Stimulated activated CD4-positive, alpha-beta T cell treated with anti-CD3 and anti-CD28 coated beads, Interleukin-15, amount 100 ng/mL, for 24 hours (primary cell): ENCODE results near the gene CFAP70.

Experiments
- DNase-seq: peaks from one replicate; pipeline ENCODE4 v3.0.0-alpha.2; 2020

Gene CFAP70

DNA sequence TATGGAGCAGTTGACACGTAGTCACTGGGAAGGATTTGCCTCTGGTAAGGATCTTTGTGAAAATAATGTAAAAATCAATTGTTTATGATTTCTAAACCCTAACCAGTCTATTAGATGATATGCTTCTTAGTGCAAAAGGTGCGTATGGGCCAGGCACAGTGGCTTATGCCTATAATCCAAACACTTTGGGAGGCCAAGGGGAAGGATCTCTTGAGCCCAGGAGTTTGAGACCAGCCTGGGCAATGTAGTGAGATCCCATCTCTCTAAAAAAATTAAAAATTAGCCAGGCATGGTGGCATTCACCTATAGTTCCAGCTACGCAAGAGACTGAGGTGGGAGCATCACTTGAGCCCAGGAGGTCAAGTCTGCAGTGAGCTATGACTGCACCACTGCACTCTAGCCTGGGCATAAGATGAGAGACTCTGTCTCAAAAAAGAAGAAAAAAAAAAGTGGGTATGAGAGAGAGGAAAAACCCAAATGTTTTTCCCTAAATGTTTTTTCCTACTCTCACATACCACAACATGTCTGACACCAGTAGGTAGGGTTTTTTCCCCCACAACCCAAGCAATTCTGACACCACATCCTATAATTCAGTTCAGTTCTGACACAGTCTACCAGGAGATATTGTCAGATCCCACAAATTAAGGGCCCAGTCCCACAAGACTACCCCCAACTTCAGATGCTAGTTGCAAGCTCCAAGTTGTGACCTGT is 148.1 kb downstream of the CFAP70 start:
- DNase-seq = no peak

DNA sequence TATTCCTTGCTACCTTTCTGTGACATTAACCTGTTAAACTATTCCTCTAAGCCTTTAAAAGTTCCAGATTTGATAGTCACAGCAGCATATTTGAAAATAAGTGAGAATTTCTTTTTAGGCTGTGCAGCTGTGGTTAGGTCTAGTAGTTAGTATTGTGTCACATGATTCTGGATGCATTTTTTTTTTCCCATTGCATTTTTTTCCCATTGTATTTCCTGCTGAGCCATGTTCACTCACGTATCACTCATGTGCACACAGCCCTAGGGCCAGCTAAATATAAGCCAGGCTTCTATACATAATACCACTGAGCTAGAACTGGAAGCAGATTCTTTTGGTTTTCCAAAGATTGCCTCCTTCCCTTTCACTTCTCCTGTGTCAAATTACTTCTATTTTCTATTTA is 149.0 kb downstream of the CFAP70 start:
- no peak for DNase-seq

DNA sequence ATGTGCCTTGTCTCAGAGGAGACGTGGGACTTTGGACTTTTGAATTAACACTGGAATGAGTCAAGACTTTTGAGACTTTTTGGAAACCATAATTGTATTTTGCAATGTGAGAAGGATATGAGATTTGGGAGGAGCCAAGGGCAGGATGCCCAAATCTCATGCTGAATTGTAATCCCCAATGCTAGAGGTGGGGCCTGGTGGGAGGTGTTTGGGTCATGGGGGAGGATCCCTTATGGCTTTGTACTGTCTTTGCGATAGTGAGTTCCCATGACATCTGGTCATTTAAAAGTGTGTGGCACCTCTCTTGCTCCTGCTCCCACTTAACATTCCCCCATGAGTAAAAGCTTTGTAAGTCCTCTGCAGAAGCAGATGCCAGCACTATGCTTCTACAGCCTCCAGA is 150.8 kb downstream of the CFAP70 start:
- no peak for DNase-seq

DNA sequence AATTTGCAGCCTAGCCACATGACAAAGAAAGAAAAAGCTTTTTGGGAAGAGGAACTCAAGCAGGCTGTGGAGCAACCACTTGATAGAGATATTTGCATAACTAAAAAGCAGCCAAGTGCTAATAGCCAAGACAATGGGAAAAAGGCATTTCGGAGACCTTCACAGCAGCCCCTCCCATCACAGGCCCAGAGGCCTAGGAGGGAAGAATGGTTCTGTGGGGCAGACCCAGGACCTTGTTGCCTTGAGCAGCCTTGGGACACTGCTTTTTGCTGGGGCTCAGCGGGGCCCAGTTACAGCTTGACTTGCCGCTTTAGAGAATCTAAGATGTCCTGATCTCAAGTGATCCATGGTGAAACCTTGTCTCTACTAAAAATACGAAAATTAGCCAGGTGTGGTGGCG is 152.3 kb downstream of the CFAP70 start:
- no peak for DNase-seq

DNA sequence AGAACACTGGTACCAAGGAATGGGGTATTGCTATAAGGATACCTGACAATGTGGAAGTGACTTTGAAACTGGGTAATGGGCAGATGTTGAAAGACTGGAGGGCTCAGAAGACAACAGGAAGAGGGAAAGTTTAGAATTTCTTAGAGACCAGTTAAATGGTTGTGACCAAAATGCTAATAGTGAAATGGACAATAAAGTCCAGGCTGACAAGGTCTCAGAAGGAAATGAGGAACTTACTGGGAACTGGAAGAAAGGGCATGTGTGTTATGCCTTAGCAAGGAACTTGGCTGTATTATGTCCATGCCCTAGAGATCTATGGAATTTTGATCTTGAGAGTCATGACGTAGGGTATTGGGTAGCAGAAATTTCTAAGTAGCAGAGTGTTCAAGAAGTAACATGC is 152.8 kb downstream of the CFAP70 start:
- no peak for DNase-seq

DNA sequence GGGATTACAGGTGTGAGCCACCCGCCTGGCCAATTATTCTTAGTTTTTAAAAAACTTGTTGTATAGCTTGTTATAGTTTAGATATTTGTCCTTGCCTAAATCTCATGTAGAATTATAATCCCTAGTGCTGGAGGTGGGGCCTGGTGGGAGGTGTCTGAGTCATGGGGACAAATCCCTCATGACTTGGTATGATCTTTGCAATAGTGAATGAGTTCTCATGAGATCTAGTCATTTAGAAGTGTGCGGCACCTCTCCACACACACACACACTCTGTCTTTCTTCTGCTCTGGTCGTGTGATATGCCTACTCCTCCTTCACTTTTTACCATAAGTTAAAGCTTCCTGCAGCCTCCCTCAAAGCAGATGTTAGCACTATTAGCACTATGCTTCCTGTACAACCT is 153.6 kb downstream of the CFAP70 start:
- no peak for DNase-seq
